CD14-positive monocyte (primary cell): ENCODE data around the gene LHX6. TPM values are rescaled to one million over a fixed set of nuclear protein-coding genes. Genes with fewer than 3 reads are reported as not detected.

Experiments
- DNase-seq, 3 donors: peaks; one replicate each; pipeline ENCODE4 v3.0.0-alpha.2; 2011 to 2022
- H2AFZ ChIP-seq: 2 replicates; pipeline ENCODE4 v1.6.0; 2012; ENCODE audit warnings: mild to moderate bottlenecking, low read depth, low read length, inconsistent platforms; ENCODE audit not compliant: insufficient read depth, poor library complexity, severe bottlenecking
- H3K27ac ChIP-seq, 2 donors: 1 replicate in 1 of 2; 2 replicates in 1 of 2; pipeline ENCODE4 v1.5.1; 2012 to 2013; ENCODE audit warnings: low read length in 2 of 2, control low read depth in 1 of 2, inconsistent platforms in 1 of 2, low read depth in 1 of 2, mild to moderate bottlenecking in 1 of 2
- H3K27me3 ChIP-seq, 2 donors: one replicate each; pipeline versions ENCODE4 v1.6.0 to v1.6.1; 2011 to 2013; ENCODE audit warnings: low read length in 2 of 2; ENCODE audit not compliant: control insufficient read depth in 2 of 2, insufficient read depth in 2 of 2
- H3K36me3 ChIP-seq, 2 donors: replicated peaks in 1 of 2; 1 replicate in 1 of 2; 2 replicates in 1 of 2; pipeline versions ENCODE4 v1.5.1 to v1.6.1; 2012 to 2013; ENCODE audit warnings: low read length in 2 of 2, control low read depth in 1 of 2, inconsistent platforms in 1 of 2, mild to moderate bottlenecking in 1 of 2; ENCODE audit not compliant: insufficient read depth in 2 of 2, control insufficient read depth in 1 of 2
- H3K4me1 ChIP-seq, 2 donors: 1 replicate in 1 of 2; 2 replicates in 1 of 2; pipeline versions ENCODE4 v1.5.1 to v1.6.1; 2012 to 2013; ENCODE audit warnings: low read length in 2 of 2, control low read depth in 1 of 2, inconsistent platforms in 1 of 2, mild to moderate bottlenecking in 1 of 2, moderate library complexity in 1 of 2; ENCODE audit not compliant: insufficient read depth in 2 of 2, control insufficient read depth in 1 of 2
- H3K4me2 ChIP-seq: replicated peaks from 2 replicates; pipeline ENCODE3; 2012; ENCODE audit warnings: low read length, moderate library complexity, mild to moderate bottlenecking; ENCODE audit not compliant: poor library complexity, severe bottlenecking; ENCODE audit errors: extremely low read depth
- H3K4me3 ChIP-seq, 3 experiments: fragments of 200-600 bp in 1 of 3; sonication (generic) in 1 of 3; replicated peaks in 1 of 3; 1 replicate in 2 of 3; 2 replicates in 1 of 3; pipeline ENCODE4 v1.5.1; 2011 to 2013; ENCODE audit warnings: low read length in 3 of 3, mild to moderate bottlenecking in 3 of 3, control low read depth in 2 of 3, low read depth in 2 of 3, inconsistent platforms in 1 of 3, moderate library complexity in 1 of 3
- H3K79me2 ChIP-seq: 2 replicates; pipeline ENCODE4 v1.6.0; 2012; ENCODE audit warnings: mild to moderate bottlenecking, control low read depth, inconsistent platforms, low read length, moderate library complexity; ENCODE audit not compliant: insufficient read depth
- H3K9ac ChIP-seq: 2 replicates; pipeline ENCODE4 v1.6.0; 2017; ENCODE audit warnings: low read length, mild to moderate bottlenecking; ENCODE audit not compliant: insufficient read depth, poor library complexity, severe bottlenecking
- H3K9me3 ChIP-seq, 2 donors: replicated peaks in 1 of 2; 1 replicate in 1 of 2; 2 replicates in 1 of 2; pipeline versions ENCODE4 v1.5.1 to v1.6.1; 2012 to 2013; ENCODE audit warnings: low read length in 2 of 2, control low read depth in 1 of 2; ENCODE audit not compliant: control insufficient read depth in 1 of 2, insufficient read depth in 1 of 2
- H4K20me1 ChIP-seq: 2 replicates; pipeline ENCODE4 v1.6.0; 2012; ENCODE audit warnings: mild to moderate bottlenecking, low read length, control low read depth, moderate library complexity; ENCODE audit not compliant: insufficient read depth
- H3K27ac Mint-ChIP-seq, 7 donors: one replicate each; pipeline ENCODE4 v1.8.0; 2020; ENCODE audit warnings: mild to moderate bottlenecking in 7 of 7, mixed read lengths in 7 of 7, moderate library complexity in 6 of 7, inconsistent platforms in 2 of 7
- H3K27me3 Mint-ChIP-seq, 3 donors: one replicate each; pipeline ENCODE4 v1.8.0; 2021 to 2022; ENCODE audit warnings: low read depth in 3 of 3, mild to moderate bottlenecking in 3 of 3, mixed read lengths in 3 of 3, moderate library complexity in 3 of 3, inconsistent platforms in 1 of 3
- H3K36me3 Mint-ChIP-seq, 2 donors: one replicate each; pipeline ENCODE4 v1.8.0; 2020; ENCODE audit warnings: mixed read lengths in 2 of 2, inconsistent platforms in 1 of 2, mild to moderate bottlenecking in 1 of 2
- H3K4me1 Mint-ChIP-seq: one replicate; pipeline ENCODE4 v1.8.0; 2020; ENCODE audit warnings: mild to moderate bottlenecking, mixed read lengths
- H3K4me3 Mint-ChIP-seq, 2 donors: one replicate each; pipeline ENCODE4 v1.8.0; 2020; ENCODE audit warnings: mild to moderate bottlenecking in 2 of 2, mixed read lengths in 2 of 2, moderate library complexity in 1 of 2
- H3K9me3 Mint-ChIP-seq, 7 donors: one replicate each; pipeline ENCODE4 v1.8.0; 2020 to 2022; ENCODE audit warnings: mixed read lengths in 7 of 7, mild to moderate bottlenecking in 6 of 7, moderate library complexity in 6 of 7, inconsistent platforms in 2 of 7
- WGBS: methylation state at CpG from one replicate; pipeline ENCODE4 v1.1.5; 2013; ENCODE audit warnings: missing lambda C conversion rate; ENCODE audit not compliant: insufficient coverage; 5-methylcytosine and 5-hydroxymethylcytosine counted together
- intact Hi-C, 2 donors: fragments of 100-400 bp; cut with micrococcal nuclease; formaldehyde crosslinking; loops; one replicate each; pipeline versions ENCODE4 v1.15.0 to v1.15.1; 2023
- polyA plus RNA-seq, 3 donors: library from polyadenylated mRNA; depleted of rRNA in 1 of 3; unstranded in 2 of 3; stranded (reverse) in 1 of 3; fragments of 300-500 nt in 2 of 3; fragments of >200 nt in 1 of 3; fragmentation: Illumina TruSeq in 2 of 3; gene quantifications; 1 replicate in 2 of 3; 2 replicates in 1 of 3; pipeline ENCODE4 v1.2.3, GENCODE V29; 2012 to 2021
- TF ChIP-seq, protein P1 (sequence below): fragments of 200-600 bp; IDR thresholded peaks from one replicate; pipeline ENCODE4 v1.8.0; 2022; ENCODE audit warnings: antibody characterized with exemption, mild to moderate bottlenecking

LHX6 gene
- polyA plus RNA-seq, 3 donors = not detected

- H3K4me1 Mint-ChIP-seq = no peaks in the 10 kb centered on the region
- Histone ChIP-seq H4K20me1 (no peaks in the 10 kb centered on the region), H3K4me2 (no peak overlapping the region), H2AFZ (no peak overlapping the region), H3K79me2 (no peaks in the 10 kb centered on the region), H3K36me3 (no peaks in the 10 kb centered on the region), H3K9me3 (no peaks in the 10 kb centered on the region), H3K4me3 (no peak overlapping the region), H3K27me3 (no peaks in the 10 kb centered on the region), H3K9ac (no peak overlapping the region), H3K27ac (no peak overlapping the region), H3K4me1 (no peaks in the 10 kb centered on the region)
- H3K27me3 Mint-ChIP-seq = peaks cover 0 to 5% (median 0%) of the 10 kb centered on the region in 3 donors
- TF ChIP-seq, protein P1, sequence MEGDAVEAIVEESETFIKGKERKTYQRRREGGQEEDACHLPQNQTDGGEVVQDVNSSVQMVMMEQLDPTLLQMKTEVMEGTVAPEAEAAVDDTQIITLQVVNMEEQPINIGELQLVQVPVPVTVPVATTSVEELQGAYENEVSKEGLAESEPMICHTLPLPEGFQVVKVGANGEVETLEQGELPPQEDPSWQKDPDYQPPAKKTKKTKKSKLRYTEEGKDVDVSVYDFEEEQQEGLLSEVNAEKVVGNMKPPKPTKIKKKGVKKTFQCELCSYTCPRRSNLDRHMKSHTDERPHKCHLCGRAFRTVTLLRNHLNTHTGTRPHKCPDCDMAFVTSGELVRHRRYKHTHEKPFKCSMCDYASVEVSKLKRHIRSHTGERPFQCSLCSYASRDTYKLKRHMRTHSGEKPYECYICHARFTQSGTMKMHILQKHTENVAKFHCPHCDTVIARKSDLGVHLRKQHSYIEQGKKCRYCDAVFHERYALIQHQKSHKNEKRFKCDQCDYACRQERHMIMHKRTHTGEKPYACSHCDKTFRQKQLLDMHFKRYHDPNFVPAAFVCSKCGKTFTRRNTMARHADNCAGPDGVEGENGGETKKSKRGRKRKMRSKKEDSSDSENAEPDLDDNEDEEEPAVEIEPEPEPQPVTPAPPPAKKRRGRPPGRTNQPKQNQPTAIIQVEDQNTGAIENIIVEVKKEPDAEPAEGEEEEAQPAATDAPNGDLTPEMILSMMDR = no peak
- no CpG with 5 or more reads among the region's 16 CpGs for WGBS
- no peak for DNase-seq
- H3K36me3 Mint-ChIP-seq = no peaks in the 10 kb centered on the region
- H3K4me3 Mint-ChIP-seq = no peak overlapping the region
- H3K27ac Mint-ChIP-seq = no peak overlapping the region
- intact Hi-C loops = no loop called here
- no peaks in the 10 kb centered on the region for H3K9me3 Mint-ChIP-seq
Observed at GRCh38 chr9:122192914-122193525, 35.7 kb downstream of the LHX6 start.

DNA sequence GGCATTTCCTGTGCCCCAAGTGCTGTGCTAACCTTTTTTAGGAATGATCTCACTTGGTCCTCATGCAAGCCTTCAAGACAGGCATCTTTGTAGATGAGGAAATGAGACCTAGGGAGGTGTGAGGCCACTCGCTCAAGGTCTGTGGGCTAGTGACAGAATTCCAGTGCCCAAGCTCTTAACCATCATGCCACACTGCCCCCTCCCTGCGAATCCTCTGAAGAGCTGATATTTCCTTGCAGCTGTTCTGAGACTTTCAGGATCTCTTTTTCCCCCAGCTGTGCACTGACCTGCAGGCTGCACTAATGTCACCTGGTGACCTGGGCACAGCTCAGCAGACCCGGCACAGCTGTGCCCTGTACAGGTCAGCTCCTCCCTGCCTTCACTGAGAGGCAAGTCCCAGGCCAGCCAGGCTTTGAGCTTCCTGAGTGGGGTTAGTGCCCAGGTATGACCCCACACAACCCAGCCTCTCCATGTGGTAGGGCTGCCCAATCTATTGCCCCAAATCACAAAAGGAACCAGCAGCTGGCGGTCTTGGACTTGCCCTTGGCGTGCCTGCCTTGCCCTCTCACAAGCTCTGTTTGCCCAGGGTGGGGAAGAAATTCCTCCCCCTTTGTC lies 36.4 kb downstream of the LHX6 start:
- H3K9ac ChIP-seq = no peak overlapping the region
- H3K9me3 Mint-ChIP-seq = no peaks in the 10 kb centered on the region
- H3K4me1 Mint-ChIP-seq = no peaks in the 10 kb centered on the region
- no peak overlapping the region for H3K4me3 ChIP-seq
- no peak overlapping the region for H3K27ac Mint-ChIP-seq
- no peaks in the 10 kb centered on the region for H3K4me1 ChIP-seq
- TF ChIP-seq, protein P1 = no peak
- H4K20me1 ChIP-seq = no peaks in the 10 kb centered on the region
- H3K4me2 ChIP-seq = no peak overlapping the region
- 91% methylated on average over 3 of the region's 5 CpGs for WGBS
- intact Hi-C loops = no loop called here
- no peaks in the 10 kb centered on the region for H3K36me3 ChIP-seq
- H3K9me3 ChIP-seq = no peaks in the 10 kb centered on the region
- H3K36me3 Mint-ChIP-seq = no peaks in the 10 kb centered on the region
- H3K79me2 ChIP-seq = no peaks in the 10 kb centered on the region
- no peak overlapping the region for H3K4me3 Mint-ChIP-seq
- H2AFZ ChIP-seq = no peak overlapping the region
- H3K27me3 ChIP-seq = no peaks in the 10 kb centered on the region
- H3K27me3 Mint-ChIP-seq = peaks cover 0 to 3% (median 0%) of the 10 kb centered on the region in 3 donors
- no peak overlapping the region for H3K27ac ChIP-seq
- DNase-seq = no peak
